ENCODE measurements around the gene UQCC3.
"Not testable (repeated sequence)": the region's sequence is repeated elsewhere in the genome, so short reads cannot be mapped to it uniquely, and the experiment has no call there.

UQCC3 gene

GRCh38 chr11:62665599-62666258 is 5.7 kb upstream of the UQCC3 start:
- peak in 1 of 3 donors; percentile 38 for DNase-seq (ENCODE audit: low read depth in 2 of 3, low spot score in 1 of 3)

DNA sequence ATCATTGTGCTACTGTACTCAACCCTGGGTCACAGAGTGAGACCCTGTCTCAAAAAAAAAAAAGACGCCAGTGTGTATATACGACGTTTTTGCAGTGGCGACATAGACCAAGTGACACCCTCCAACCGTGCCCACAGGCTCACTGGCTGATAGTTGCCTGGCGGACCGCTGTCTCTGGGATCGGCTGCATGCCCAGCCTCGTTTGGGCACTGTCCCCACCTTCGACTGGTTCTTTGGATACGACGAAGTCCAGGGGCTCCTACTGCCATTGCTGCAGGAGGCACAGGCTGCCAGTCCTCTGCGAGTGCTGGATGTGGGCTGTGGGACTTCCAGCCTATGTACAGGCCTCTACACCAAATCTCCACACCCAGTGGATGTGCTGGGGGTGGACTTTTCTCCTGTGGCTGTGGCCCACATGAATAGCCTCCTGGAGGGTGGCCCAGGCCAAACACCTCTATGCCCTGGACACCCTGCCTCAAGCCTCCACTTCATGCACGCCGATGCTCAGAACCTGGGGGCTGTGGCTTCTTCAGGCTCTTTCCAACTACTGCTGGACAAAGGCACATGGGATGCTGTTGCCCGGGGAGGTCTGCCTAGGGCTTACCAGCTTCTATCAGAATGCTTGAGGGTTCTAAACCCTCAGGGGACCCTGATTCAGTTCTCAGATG is 5.1 kb upstream of the UQCC3 start:
- no peak for DNase-seq (ENCODE audit: low read depth in 2 of 3, low spot score in 1 of 3)

GRCh38 chr11:62667460-62667859 is 4.0 kb upstream of the UQCC3 start:
- no peak for DNase-seq (ENCODE audit: low read depth in 2 of 3, low spot score in 1 of 3)

GRCh38 chr11:62669420-62670161 is 1.9 kb upstream of the UQCC3 start:
- DNase-seq (ENCODE audit: low read depth in 2 of 3, low spot score in 1 of 3), result no peak

DNA sequence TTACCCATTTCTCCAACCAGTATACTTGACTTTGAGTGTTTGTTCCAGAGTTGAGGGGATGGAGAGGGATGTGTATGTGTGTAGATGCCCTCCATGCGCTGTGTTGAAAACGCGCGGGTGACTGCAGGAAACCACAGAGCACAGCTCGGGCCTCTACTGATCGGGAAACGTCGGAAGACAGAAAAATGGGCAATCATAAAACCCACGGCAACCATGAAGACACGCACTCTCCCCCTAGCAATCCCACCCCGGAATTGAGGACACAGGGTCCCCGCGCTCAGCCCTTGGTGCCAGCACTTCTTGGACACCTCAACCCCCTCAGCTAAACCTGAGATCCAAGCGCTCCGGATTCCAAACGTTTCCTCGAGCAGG is 251 bp upstream of the UQCC3 start:
- no peak for DNase-seq (ENCODE audit: low read depth in 2 of 3, low spot score in 1 of 3)

- DNase-seq (ENCODE audit: low read depth in 2 of 3, low spot score in 1 of 3), result no peak
These were observed 1.7 kb downstream of the UQCC3 start for GRCh38 chr11:62673196-62673525.

DNA sequence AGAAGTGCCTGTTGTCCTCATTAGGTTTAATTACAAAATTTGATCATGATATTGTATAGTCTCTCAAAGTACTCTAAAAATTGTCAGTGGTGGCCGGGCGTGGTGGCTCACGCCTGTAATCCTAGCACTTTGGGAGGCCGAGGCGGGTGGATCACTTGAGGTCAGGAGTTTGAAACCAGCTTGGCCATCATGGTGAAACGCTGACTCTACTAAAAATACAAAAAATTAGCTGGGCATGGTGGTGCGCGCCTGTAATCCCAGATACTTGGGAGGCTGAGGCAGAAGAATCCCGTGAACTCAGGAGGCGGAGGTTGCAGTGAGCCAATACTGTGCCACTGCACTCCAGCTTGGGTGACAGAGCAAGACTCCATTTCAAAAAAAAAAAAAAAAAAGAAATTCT is 3.9 kb downstream of the UQCC3 start:
- DNase-seq (ENCODE audit: low read depth in 2 of 3, low spot score in 1 of 3), result not testable (repeated sequence)

DNA sequence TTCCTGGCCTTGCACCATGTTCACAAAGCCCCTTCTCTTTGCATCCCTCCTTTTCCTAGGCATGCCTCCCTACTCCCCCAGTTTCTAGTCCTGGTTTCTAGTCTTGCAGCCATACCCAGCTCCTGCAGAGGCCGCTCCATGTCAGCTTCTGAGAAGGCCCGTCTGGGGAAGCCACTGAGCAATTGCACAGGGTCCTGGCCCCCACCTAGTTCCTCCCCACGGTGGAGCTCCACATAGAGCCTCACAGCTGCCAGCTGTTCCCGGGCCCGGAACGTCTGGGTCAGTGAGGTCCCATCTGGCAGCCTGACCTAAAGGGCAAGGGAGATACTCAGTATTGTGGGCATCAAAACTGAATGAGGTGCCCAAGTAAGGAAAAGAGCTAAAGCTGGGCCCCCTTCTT is 5.2 kb downstream of the UQCC3 start:
- no peak for DNase-seq (ENCODE audit: low read depth in 2 of 3, low spot score in 1 of 3)

GRCh38 chr11:62677156-62677555 is 5.7 kb downstream of the UQCC3 start:
- no peak for DNase-seq (ENCODE audit: low read depth in 2 of 3, low spot score in 1 of 3)

DNA sequence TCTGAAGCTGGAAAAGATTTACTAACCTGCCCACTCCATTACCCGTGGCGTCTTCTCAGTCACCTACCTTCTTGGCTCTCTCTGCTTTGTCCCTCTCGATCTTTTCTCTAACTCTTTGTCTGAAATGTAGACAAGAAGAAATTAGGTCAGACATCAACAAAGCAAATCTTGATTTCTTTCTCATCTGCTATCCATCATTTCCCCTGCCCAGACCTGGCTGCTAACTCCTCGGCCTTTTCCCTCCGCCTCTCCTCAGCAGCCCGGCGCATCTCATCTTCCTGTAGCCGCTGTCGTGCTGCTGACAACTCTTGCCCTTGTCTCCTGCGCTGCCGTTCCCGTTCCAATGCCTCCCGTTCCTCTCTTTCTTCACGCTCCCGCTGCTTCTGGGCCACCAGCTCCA is 6.2 kb downstream of the UQCC3 start:
- no peak for DNase-seq (ENCODE audit: low read depth in 2 of 3, low spot score in 1 of 3)

GRCh38 chr11:62678433-62678769 is 6.9 kb downstream of the UQCC3 start:
- DNase-seq (ENCODE audit: low read depth in 2 of 3, low spot score in 1 of 3), result no peak

DNA sequence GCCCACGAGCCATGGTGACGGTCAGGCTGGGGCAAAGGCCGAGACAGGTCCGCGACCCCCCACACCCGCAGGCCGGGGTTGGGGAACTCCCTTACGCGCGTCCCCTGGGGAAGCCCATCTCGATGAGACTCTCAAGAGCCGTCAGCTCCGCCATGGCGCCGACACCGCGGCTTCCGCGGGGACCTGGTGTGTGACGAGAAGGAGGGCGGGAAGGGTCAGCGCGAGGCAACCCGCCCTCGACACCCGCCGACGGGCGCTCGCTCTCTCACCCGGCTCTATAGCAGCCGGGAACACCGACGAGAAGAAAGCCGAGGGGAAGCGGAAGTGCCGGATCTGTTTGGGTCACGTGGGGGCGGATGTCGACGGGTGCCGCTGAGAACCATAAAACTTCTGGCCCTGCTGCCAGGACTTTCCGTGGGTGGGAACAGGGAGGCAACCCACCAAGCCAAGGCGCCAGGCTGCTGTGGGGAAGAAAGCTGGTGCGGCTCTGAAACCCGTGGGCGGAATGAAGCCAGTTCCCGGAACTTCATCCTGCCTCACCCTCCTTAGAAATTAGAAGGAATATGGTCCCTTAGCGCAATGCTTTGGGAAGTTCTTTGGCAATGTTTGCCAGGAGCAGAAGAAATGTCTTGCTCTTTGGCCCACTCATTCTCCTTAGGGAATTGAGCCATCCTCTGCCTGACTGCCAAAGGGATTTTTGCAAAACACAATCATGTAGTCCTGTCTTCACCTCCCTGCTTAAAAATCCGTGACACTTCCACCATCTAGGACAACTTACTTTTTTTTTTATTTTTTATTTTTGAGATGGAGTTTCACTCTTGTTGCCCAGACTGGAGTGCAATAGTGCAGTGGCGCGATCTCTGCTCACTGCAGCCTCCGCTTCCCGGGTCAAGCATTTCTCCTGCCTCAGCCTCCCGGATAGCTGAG is 7.6 kb downstream of the UQCC3 start, which contains the start of gene UBXN1:
TSS of gene UBXN1 (minus strand) at position 304 of the 927 bp plus-strand sequence. CDS start at position 154, 150 bp downstream.
- peak; percentile 81 to 86 (median 83) for DNase-seq (ENCODE audit: low read depth in 2 of 3, low spot score in 1 of 3)

GRCh38 chr11:62680825-62681240 is 9.4 kb downstream of the UQCC3 start:
- DNase-seq (ENCODE audit: low read depth in 2 of 3, low spot score in 1 of 3), result no peak

GRCh38 chr11:62682518-62682917 is 11.0 kb downstream of the UQCC3 start:
- DNase-seq (ENCODE audit: low read depth in 2 of 3, low spot score in 1 of 3), result no peak

DNA sequence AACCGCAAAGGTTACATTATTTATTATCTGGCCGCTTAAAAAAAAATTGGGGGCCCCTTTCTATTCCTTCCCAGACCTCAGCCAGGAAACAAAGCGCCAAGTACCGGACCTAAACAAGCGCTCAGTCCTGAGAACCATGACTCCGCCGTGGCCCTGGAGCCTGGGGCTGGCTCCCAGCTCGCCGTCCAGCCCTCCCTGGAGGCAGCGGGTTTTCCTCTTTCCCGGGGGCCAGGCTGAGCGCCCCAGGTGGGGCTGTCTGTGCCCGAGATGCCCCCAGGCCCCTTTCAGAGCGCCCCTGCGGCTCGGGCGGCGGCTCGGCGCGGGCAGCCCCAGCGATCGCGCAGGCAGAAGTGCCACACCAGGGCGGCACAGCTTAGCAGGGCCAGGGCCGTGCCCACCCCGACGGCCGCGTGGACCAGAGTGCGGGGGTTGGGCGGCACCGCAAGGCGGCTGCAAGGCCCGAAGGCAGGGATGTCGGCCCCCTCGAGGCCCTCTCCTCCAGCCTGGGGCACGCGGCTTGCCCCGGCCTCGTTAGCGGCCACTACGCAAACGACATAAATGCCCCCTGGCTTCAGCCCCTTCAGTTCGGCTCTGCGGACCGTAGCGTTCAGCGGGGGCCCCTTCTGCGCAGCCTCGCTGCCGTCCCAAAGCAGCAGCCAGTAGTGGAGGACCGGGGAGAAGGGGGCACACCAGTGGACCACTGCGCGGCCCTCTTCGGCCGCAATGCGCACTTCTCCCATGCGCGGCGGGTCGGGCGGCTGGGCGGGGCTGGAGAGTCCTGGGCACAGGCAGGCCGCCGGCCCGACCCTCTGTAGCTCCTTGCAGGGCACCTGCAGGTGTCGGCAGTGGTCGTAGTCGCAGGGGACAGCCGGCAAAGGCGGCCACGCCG is 16.3 kb downstream of the UQCC3 start:
- DNase-seq (ENCODE audit: low read depth in 2 of 3, low spot score in 1 of 3), result no peak

DNA sequence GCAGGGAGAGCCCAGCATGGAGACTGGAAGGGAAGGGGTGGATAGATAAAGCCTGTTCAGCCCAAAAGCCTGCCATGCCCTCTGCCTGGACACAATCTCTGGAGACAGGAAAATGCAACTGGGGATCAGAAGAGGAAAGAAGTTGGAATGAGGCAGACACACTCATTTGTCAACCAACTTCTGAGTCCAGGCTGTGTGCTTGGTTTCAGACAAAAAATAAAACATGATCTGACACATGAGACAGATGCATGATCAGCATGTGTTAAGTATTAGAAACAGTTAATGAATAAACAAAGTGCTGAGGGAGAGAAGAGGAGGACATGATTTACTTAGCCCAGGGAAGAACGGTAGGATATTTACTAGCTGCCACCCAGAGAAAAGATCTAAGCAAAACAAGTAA is 17.0 kb downstream of the UQCC3 start:
- no peak for DNase-seq (ENCODE audit: low read depth in 2 of 3, low spot score in 1 of 3)

DNA sequence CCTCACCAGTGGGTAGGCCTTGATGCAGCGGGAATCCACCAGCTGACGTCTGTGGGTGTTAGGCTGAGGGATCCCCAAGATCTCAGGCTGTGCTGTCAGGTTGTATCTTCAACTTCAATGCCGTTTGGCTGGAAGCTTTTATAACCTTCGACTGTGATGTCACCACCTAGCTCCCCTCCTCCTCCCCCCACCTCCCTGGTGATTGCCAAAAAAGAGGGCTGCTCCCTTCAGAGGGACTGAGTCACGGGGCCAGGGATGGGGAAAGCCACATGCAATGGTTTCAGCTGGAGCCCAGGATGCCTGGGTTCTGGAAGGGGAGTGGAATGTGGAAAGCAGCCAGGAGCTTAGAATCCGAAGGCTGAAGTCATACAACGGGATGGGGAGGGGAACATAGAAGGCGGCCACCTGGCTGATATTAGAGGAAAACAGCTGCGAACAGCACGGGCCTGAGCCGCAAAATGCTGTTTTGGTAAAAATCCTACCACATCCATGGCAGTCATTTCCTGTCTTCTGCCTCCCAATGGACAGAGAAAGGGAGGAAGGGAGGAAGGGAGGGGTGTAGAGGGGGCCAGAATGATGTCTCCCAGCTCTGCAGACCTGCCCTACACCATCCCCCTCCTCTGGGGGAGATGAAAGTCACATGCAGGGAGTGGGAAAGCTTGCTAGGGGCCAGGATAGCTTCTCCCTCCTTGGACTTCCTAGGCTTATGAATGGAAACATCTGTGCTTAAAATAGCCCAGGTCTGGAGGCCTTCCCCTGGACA is 18.1 kb downstream of the UQCC3 start, which contains the start of gene LRRN4CL:
TSS of gene LRRN4CL (minus strand) at position 110 of the 763 bp plus-strand sequence. CDS start 1,022 bp downstream, outside the sequence.
- no peak for DNase-seq (ENCODE audit: low read depth in 2 of 3, low spot score in 1 of 3)

DNA sequence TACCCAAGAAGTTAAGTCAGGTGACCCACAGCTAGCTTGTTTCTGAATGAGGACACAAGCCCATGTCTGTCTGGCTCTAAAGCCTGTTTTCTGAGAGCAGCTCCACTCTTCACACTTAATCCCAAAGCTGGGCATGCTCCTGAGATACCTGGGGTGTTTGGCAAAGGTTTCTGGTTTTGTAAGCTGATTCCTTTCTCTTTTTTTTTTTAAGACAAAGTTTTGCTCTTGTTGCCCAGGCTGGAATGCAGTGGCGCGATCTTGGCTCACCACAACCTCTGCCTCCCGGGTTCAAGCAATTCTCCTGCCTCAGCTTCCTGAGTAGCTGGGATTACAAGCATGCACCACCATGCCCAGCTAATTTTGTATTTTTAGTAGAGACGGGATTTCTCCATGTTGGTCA is 22.2 kb downstream of the UQCC3 start:
- not testable (repeated sequence) for DNase-seq (ENCODE audit: low read depth in 2 of 3, low spot score in 1 of 3)

DNA sequence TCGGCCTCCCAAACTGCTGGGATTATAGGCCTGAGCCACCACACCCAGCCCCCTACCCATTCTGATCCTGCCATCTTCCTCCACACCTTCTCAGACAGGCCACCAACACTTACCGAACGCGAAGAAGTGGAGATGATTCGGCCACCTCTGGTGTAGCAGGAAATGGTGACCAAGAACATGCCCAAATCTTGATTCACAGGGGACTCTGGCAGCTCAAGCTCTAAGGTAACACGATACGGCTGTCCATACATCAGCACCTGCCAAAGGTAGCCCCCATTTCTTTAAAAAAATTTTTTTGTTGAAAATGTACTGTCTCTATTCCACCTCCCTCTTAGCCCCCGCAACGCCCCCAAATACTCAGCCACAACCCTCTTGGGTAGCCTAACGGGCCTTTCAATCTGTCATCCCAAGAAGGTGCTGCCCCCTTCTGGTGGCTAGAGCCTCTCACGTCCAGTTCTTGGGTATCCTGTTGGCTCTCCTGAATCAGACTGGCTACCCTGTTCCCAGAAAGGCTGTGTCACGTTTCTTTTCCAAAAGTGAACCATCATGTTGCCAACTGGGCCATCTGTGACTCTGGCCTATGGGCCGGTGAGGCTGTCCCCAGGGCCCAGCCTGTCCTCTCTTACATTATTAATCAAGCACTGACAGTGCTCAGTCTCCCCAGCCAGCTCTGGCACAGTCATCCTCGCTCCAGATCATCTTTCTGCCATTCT is 23.1 kb downstream of the UQCC3 start:
- peak in 2 of 3 donors; percentile 63 to 78 for DNase-seq (ENCODE audit: low read depth in 2 of 3, low spot score in 1 of 3)

Data from stimulated activated CD4-positive, alpha-beta T cell treated with anti-CD3 and anti-CD28 coated beads, Interleukin-12 subunit alpha, Interleukin-12 subunit beta, amount 100 ng/mL, for 48 hours (primary cell).